Glutamatergic neuron (in vitro differentiated cells): ENCODE data around the gene SLC35F3. TPM values are rescaled to one million over a fixed set of nuclear protein-coding genes. Genes with fewer than 3 reads are reported as not detected.

Experiments
- DNase-seq: peaks from one replicate; pipeline ENCODE4 v3.0.0; 2022
- H3K27ac Mint-ChIP-seq: one replicate; pipeline ENCODE4 v1.8.0; 2020; ENCODE audit warnings: mild to moderate bottlenecking, mixed read lengths, inconsistent platforms; ENCODE audit not compliant: unreplicated experiment
- H3K27me3 Mint-ChIP-seq: one replicate; pipeline ENCODE4 v1.8.0; 2020; ENCODE audit warnings: mild to moderate bottlenecking, moderate library complexity, mixed read lengths, inconsistent platforms; ENCODE audit not compliant: unreplicated experiment
- H3K36me3 Mint-ChIP-seq: one replicate; pipeline ENCODE4 v1.8.0; 2020; ENCODE audit warnings: mild to moderate bottlenecking, mixed read lengths, inconsistent platforms; ENCODE audit not compliant: unreplicated experiment
- H3K4me1 Mint-ChIP-seq: one replicate; pipeline ENCODE4 v1.8.0; 2020; ENCODE audit warnings: mild to moderate bottlenecking, low read depth, mixed read lengths, inconsistent platforms; ENCODE audit not compliant: unreplicated experiment
- H3K4me3 Mint-ChIP-seq: one replicate; pipeline ENCODE4 v1.8.0; 2020; ENCODE audit warnings: mild to moderate bottlenecking, mixed read lengths, inconsistent platforms; ENCODE audit not compliant: unreplicated experiment
- H3K9me3 Mint-ChIP-seq: one replicate; pipeline ENCODE4 v1.8.0; 2020; ENCODE audit warnings: mild to moderate bottlenecking, moderate library complexity, mixed read lengths, inconsistent platforms; ENCODE audit not compliant: unreplicated experiment
- total RNA-seq: library from RNA; stranded (reverse); fragmentation: NEBNext Ultra II Directional; extraction: Animal tissue kit (Norgen Biotek cat#: 25700); gene quantifications from one replicate; pipeline ENCODE4 v1.2.1, GENCODE V29; 2021; ENCODE audit not compliant: unreplicated experiment
- TF ChIP-seq, protein P1 (sequence below): fragments of 200-600 bp; sonication (generic); IDR thresholded peaks from one replicate; pipeline ENCODE4 v1.5.0; 2021; ENCODE audit not compliant: partially characterized antibody, unreplicated experiment

SLC35F3 gene
- total RNA-seq, 1 donor from 2014 or later = 0.98 TPM

DNA sequence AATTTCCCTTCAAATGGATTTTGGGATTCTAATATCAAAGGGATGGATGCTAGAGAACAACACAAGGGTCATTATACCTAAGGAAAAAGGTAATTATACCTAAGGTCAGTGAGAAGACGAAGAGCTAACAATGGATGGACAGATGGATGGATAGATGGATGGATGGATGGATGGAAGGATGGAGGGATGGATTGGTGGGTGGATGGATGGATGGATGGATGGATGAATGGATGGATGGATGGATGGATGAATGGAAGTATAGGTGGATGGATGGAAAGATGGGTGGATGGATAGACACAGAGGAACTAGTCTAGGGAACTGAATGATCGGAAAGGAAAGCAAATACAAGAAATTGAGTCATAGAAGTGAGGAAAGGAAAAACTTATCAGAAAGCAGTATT is 34.0 kb downstream of the SLC35F3 start:
- TF ChIP-seq, protein P1, sequence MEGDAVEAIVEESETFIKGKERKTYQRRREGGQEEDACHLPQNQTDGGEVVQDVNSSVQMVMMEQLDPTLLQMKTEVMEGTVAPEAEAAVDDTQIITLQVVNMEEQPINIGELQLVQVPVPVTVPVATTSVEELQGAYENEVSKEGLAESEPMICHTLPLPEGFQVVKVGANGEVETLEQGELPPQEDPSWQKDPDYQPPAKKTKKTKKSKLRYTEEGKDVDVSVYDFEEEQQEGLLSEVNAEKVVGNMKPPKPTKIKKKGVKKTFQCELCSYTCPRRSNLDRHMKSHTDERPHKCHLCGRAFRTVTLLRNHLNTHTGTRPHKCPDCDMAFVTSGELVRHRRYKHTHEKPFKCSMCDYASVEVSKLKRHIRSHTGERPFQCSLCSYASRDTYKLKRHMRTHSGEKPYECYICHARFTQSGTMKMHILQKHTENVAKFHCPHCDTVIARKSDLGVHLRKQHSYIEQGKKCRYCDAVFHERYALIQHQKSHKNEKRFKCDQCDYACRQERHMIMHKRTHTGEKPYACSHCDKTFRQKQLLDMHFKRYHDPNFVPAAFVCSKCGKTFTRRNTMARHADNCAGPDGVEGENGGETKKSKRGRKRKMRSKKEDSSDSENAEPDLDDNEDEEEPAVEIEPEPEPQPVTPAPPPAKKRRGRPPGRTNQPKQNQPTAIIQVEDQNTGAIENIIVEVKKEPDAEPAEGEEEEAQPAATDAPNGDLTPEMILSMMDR = no peak
- no peak overlapping the region for H3K27ac Mint-ChIP-seq
- peaks cover 4% of the 10 kb centered on the region for H3K4me1 Mint-ChIP-seq
- no peaks in the 10 kb centered on the region for H3K27me3 Mint-ChIP-seq
- no peaks in the 10 kb centered on the region for H3K36me3 Mint-ChIP-seq
- H3K4me3 Mint-ChIP-seq = no peak overlapping the region
- H3K9me3 Mint-ChIP-seq = no peaks in the 10 kb centered on the region
- DNase-seq = no peak

DNA sequence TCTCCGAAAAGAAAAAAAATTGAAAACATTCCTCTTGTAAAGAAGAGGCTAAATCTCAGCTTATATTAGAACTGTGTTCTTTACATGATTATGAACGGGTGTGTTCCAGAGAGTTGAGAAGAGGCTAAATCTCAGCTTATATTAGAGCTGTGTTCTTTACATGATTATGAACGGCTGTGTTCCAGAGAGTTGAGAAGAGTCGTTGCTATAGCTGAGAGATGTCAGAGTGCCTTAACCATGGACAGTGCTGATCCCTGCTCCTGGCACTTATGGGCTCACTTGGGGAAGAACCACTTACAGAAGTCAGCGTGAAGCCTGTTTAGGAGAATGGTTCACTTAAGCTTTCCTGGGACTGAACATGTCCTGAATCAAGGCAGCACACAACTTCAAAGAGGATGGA is 35.0 kb downstream of the SLC35F3 start:
- no peaks in the 10 kb centered on the region for H3K27me3 Mint-ChIP-seq
- no peak for DNase-seq
- H3K27ac Mint-ChIP-seq = no peak overlapping the region
- no peaks in the 10 kb centered on the region for H3K36me3 Mint-ChIP-seq
- H3K9me3 Mint-ChIP-seq = no peaks in the 10 kb centered on the region
- TF ChIP-seq, protein P1 = no peak
- H3K4me3 Mint-ChIP-seq = no peak overlapping the region
- H3K4me1 Mint-ChIP-seq = peaks cover 4% of the 10 kb centered on the region

DNA sequence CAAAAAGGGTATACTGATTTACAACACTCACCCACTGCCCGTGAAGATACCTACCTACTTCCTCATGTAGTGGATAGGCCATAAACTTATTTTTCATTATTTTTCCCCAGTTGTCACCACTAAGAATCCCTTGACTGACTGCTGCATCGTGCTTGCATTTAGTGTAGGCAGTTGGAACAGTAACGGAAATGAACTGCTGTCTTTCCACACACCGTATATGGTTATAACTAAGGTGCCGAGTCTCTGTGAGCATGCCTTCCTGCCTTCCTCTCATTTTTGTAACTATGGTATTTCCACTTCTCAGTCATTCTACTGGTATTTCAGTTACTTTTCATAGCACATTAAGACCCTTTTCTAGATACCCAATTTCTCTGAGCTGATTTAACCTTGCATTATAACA is 36.4 kb downstream of the SLC35F3 start:
- no peak for DNase-seq
- no peaks in the 10 kb centered on the region for H3K9me3 Mint-ChIP-seq
- no peaks in the 10 kb centered on the region for H3K36me3 Mint-ChIP-seq
- no peaks in the 10 kb centered on the region for H3K27me3 Mint-ChIP-seq
- peaks cover 4% of the 10 kb centered on the region for H3K4me1 Mint-ChIP-seq
- no peak overlapping the region for H3K4me3 Mint-ChIP-seq
- no peak overlapping the region for H3K27ac Mint-ChIP-seq
- TF ChIP-seq, protein P1 = no peak

DNA sequence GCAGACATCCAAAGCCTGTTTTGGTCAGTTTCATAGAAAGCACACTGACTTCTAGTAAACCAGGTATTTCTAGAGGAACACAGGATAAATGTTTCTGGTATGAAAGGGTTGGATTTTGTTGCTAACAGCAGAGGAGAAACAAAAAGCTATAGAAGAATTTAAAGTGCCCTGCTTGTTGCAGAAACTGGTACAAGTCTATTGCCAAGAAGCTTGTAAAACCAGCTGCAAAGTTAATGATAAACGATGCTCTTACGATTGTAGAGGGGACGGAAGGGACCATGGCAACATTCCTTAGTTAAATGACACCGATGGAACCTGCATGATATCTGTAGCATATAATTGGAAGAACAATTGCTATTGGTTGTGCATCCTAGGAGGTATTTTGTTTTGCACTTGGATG is 40.1 kb downstream of the SLC35F3 start:
- TF ChIP-seq, protein P1 = no peak
- Mint-ChIP-seq H3K9me3 (no peaks in the 10 kb centered on the region), H3K27ac (no peak overlapping the region), H3K27me3 (no peaks in the 10 kb centered on the region), H3K4me3 (no peak overlapping the region), H3K36me3 (no peaks in the 10 kb centered on the region), H3K4me1 (peaks cover 4% of the 10 kb centered on the region)
- DNase-seq = no peak

DNA sequence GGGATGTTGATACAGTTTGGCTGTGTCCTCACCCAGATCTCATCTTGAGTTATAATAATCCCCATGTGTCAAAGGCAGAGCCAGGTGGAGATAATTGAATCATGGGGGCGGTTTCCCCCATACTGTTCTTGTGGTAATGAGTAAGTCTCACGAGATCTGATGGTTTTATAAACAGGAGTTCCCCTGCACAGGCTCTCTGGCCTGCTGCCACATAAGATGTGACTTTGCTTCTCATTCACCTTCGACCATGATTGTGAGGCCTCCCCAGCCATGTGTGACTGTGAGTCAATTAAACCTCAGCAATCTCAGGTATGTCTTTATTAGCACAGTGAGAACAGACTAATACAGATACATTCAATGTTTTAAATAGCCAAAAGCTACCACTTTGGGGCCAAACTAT is 41.1 kb downstream of the SLC35F3 start:
- H3K4me3 Mint-ChIP-seq = no peak overlapping the region
- no peaks in the 10 kb centered on the region for H3K36me3 Mint-ChIP-seq
- no peak for DNase-seq
- TF ChIP-seq, protein P1 = no peak
- no peaks in the 10 kb centered on the region for H3K9me3 Mint-ChIP-seq
- H3K4me1 Mint-ChIP-seq = no peaks in the 10 kb centered on the region
- no peaks in the 10 kb centered on the region for H3K27me3 Mint-ChIP-seq
- no peak overlapping the region for H3K27ac Mint-ChIP-seq
